Stimulated activated CD4-positive, alpha-beta T cell treated with anti-CD3 and anti-CD28 coated beads, Interleukin-1b, Interleukin-23, amount 100 ng/mL, for 48 hours (primary cell): ENCODE results near the gene SPEF1.
"Not testable (repeated sequence)": the region's sequence is repeated elsewhere in the genome, so short reads cannot be mapped to it uniquely, and the experiment has no call there.

Source experiments
- DNase-seq: peaks from one replicate; pipeline ENCODE4 v3.0.0-alpha.2; 2020

SPEF1 gene

GRCh38 chr20:3781153-3781910 is at the start of gene SPEF1:
TSS of gene SPEF1 (minus strand) at chr20:3781448. CDS start at chr20:3781287, 161 bp downstream.
- DNase-seq, result peak; percentile 44

- not testable (repeated sequence) for DNase-seq
These were observed 48.6 kb upstream of the SPEF1 start for GRCh38 chr20:3829891-3830290.

GRCh38 chr20:3828798-3829197 is 47.5 kb upstream of the SPEF1 start:
- DNase-seq, result no peak

GRCh38 chr20:3826420-3826819 is 45.2 kb upstream of the SPEF1 start:
- no peak for DNase-seq

- DNase-seq, result no peak
These were observed 44.3 kb upstream of the SPEF1 start for GRCh38 chr20:3825526-3825925.

GRCh38 chr20:3823881-3824280 is 42.6 kb upstream of the SPEF1 start:
- DNase-seq, result no peak

GRCh38 chr20:3821996-3822395 is 40.7 kb upstream of the SPEF1 start:
- no peak for DNase-seq

GRCh38 chr20:3820901-3821727 is 39.9 kb upstream of the SPEF1 start:
- no peak for DNase-seq

GRCh38 chr20:3820048-3820900 is 39.0 kb upstream of the SPEF1 start, which contains the start of gene AP5S1:
TSS of gene AP5S1 (plus strand) at chr20:3820547. CDS start at chr20:3822118, 1,571 bp downstream.
- peak; percentile 90 for DNase-seq

- no peak for DNase-seq
These were observed 38.3 kb upstream of the SPEF1 start for GRCh38 chr20:3819411-3820047.

GRCh38 chr20:3818155-3819151 is 37.2 kb upstream of the SPEF1 start:
- no peak for DNase-seq

- no peak for DNase-seq
These were observed 34.6 kb upstream of the SPEF1 start for GRCh38 chr20:3815703-3816315.

GRCh38 chr20:3814928-3815495 is 33.8 kb upstream of the SPEF1 start:
- no peak for DNase-seq

- DNase-seq, result no peak
These were observed 32.8 kb upstream of the SPEF1 start for GRCh38 chr20:3813848-3814581.

GRCh38 chr20:3812975-3813847 is 32.0 kb upstream of the SPEF1 start:
- DNase-seq, result no peak

- no peak for DNase-seq
These were observed 31.0 kb upstream of the SPEF1 start for GRCh38 chr20:3812259-3812681.

GRCh38 chr20:3811467-3812258 is 30.4 kb upstream of the SPEF1 start:
- peak; percentile 95 for DNase-seq

- no peak for DNase-seq
These were observed 27.3 kb upstream of the SPEF1 start for GRCh38 chr20:3808544-3808943.
